WTC11 (cell line): ENCODE results near the gene TTI1. TPM values are rescaled to one million over a fixed set of nuclear protein-coding genes. Genes with fewer than 3 reads are reported as not detected.

ENCODE experiments used
- ATAC-seq: fragments of 200-7000 bp; cut with Tn5 transposase; 2 replicates; pipeline ENCODE4 v1.10.0; 2021; ENCODE audit warnings: mild to moderate bottlenecking, moderate library complexity
- CTCF ChIA-PET: fragments of 300-600 bp; sonication (Branson Sonifier 250); formaldehyde crosslinking; loops from one replicate; lab custom pipeline; 2021; ENCODE audit warnings: antibody characterized with exemption; lab: Charles Lee
- POLR2A ChIA-PET: fragments of 350-600 bp; sonication (Branson Sonifier 250); formaldehyde crosslinking; loops from one replicate; lab custom pipeline; 2021; ENCODE audit warnings: antibody characterized with exemption; lab: Charles Lee
- DNase-seq: peaks from one replicate; pipeline ENCODE4 v3.0.0; 2021; ENCODE audit warnings: low spot score
- H3K27ac Mint-ChIP-seq: 2 replicates; pipeline ENCODE4 v1.8.0; 2021; ENCODE audit warnings: mixed read lengths
- H3K27me3 Mint-ChIP-seq: 2 replicates; pipeline ENCODE4 v1.8.0; 2021; ENCODE audit warnings: low read depth, mild to moderate bottlenecking, moderate library complexity, mixed read lengths
- H3K36me3 Mint-ChIP-seq: 2 replicates; pipeline ENCODE4 v1.8.0; 2021; ENCODE audit warnings: mixed read lengths
- H3K4me1 Mint-ChIP-seq: 2 replicates; pipeline ENCODE4 v1.8.0; 2022; ENCODE audit warnings: mixed read lengths
- H3K4me3 Mint-ChIP-seq: 2 replicates; pipeline ENCODE4 v1.8.0; 2021; ENCODE audit warnings: mild to moderate bottlenecking, moderate library complexity, mixed read lengths
- H3K9me3 Mint-ChIP-seq: 2 replicates; pipeline ENCODE4 v1.8.0; 2021; ENCODE audit warnings: mixed read lengths
- CBFB ChIP-seq: sonication (generic); formaldehyde crosslinking; IDR thresholded peaks from 2 replicates; pipeline ENCODE4 v1.8.1; 2022; ENCODE audit warnings: mild to moderate bottlenecking, low read depth, missing genetic modification reagents
- FOXJ3 ChIP-seq: sonication (generic); formaldehyde crosslinking; IDR thresholded peaks from 2 replicates; pipeline ENCODE4 v1.9.0; 2021; ENCODE audit warnings: missing genetic modification reagents, mild to moderate bottlenecking, borderline replicate concordance
- FOXK1 ChIP-seq: sonication (generic); formaldehyde crosslinking; IDR thresholded peaks from 2 replicates; pipeline ENCODE4 v1.8.0; 2022; ENCODE audit warnings: mild to moderate bottlenecking, moderate library complexity, missing genetic modification reagents
- GRHL2 ChIP-seq: fragments of 250-450 bp; sonication (Bioruptor Pico); IDR thresholded peaks from 2 replicates; pipeline ENCODE4 v1.8.0; 2022; ENCODE audit warnings: mild to moderate bottlenecking, moderate library complexity; ENCODE audit not compliant: insufficient replicate concordance, severe bottlenecking
- HMGA2 ChIP-seq: fragments of 250-450 bp; sonication (Bioruptor Pico); IDR thresholded peaks from 2 replicates; pipeline ENCODE4 v1.4.0; 2021; ENCODE audit warnings: mild to moderate bottlenecking, moderate library complexity
- MYBL2 ChIP-seq: sonication (generic); formaldehyde crosslinking; IDR thresholded peaks from 2 replicates; pipeline ENCODE4 v1.8.1; 2023; ENCODE audit warnings: mild to moderate bottlenecking, moderate library complexity, missing genetic modification reagents
- NR2C2 ChIP-seq: sonication (generic); formaldehyde crosslinking; IDR thresholded peaks from 2 replicates; pipeline ENCODE4 v1.8.0; 2022; ENCODE audit warnings: mild to moderate bottlenecking, missing genetic modification reagents
- SOX15 ChIP-seq: fragments of 250-450 bp; sonication (Bioruptor Pico); IDR thresholded peaks from 2 replicates; pipeline ENCODE4 v1.9.0; 2021; ENCODE audit warnings: mild to moderate bottlenecking
- TP53 ChIP-seq: sonication (generic); formaldehyde crosslinking; IDR thresholded peaks from 2 replicates; pipeline ENCODE4 v1.8.1; 2023; ENCODE audit warnings: mild to moderate bottlenecking, missing genetic modification reagents
- ZNF121 ChIP-seq: sonication (generic); formaldehyde crosslinking; IDR thresholded peaks from 2 replicates; pipeline ENCODE4 v1.8.0; 2023; ENCODE audit warnings: missing genetic modification reagents
- ZNF263 ChIP-seq: sonication (generic); formaldehyde crosslinking; IDR thresholded peaks from 2 replicates; pipeline ENCODE4 v1.8.1; 2022; ENCODE audit warnings: low read depth, mild to moderate bottlenecking, moderate library complexity, missing genetic modification reagents
- ZNF317 ChIP-seq: sonication (generic); formaldehyde crosslinking; IDR thresholded peaks from 2 replicates; pipeline ENCODE4 v1.8.1; 2023; ENCODE audit warnings: low read depth, mild to moderate bottlenecking, moderate library complexity, missing genetic modification reagents, borderline replicate concordance
- total RNA-seq: library from RNA; stranded (reverse); gene quantifications from 3 replicates; pipeline ENCODE4 v1.2.3, GENCODE V29; 2021
- TF ChIP-seq, protein P1 (sequence below): fragments of 250-450 bp; sonication (Bioruptor Pico); conservative IDR thresholded peaks from 2 replicates; pipeline ENCODE4 v1.9.0; 2021; ENCODE audit warnings: mild to moderate bottlenecking
- TF ChIP-seq, protein P2 (sequence below): sonication (generic); formaldehyde crosslinking; IDR thresholded peaks from 2 replicates; pipeline ENCODE4 v1.8.1; 2022; ENCODE audit warnings: mild to moderate bottlenecking, missing genetic modification reagents, moderate library complexity, borderline replicate concordance
- TF ChIP-seq, protein P3 (sequence below): sonication (generic); formaldehyde crosslinking; IDR thresholded peaks from 2 replicates; pipeline ENCODE4 v1.8.1; 2023; ENCODE audit warnings: mild to moderate bottlenecking, missing genetic modification reagents, moderate library complexity
- TF ChIP-seq, protein P4 (sequence below): sonication (generic); formaldehyde crosslinking; IDR thresholded peaks from 2 replicates; pipeline ENCODE4 v1.8.0; 2023; ENCODE audit warnings: mild to moderate bottlenecking, missing genetic modification reagents
- TF ChIP-seq, protein P5 (sequence below): sonication (generic); formaldehyde crosslinking; IDR thresholded peaks from 2 replicates; pipeline ENCODE4 v1.8.1; 2023; ENCODE audit warnings: mild to moderate bottlenecking, missing genetic modification reagents, moderate library complexity
- TF ChIP-seq, protein P6 (sequence below): sonication (generic); formaldehyde crosslinking; IDR thresholded peaks from 2 replicates; pipeline ENCODE4 v1.8.0; 2022; ENCODE audit warnings: missing genetic modification reagents
- TF ChIP-seq, protein P7 (sequence below): sonication (generic); formaldehyde crosslinking; conservative IDR thresholded peaks from 2 replicates; pipeline ENCODE4 v1.8.1; 2023; ENCODE audit warnings: mild to moderate bottlenecking, low read depth, missing genetic modification reagents, moderate library complexity

TTI1 gene
- total RNA-seq, 1 experiment from 2014 or later, result 43.5 TPM

DNA sequence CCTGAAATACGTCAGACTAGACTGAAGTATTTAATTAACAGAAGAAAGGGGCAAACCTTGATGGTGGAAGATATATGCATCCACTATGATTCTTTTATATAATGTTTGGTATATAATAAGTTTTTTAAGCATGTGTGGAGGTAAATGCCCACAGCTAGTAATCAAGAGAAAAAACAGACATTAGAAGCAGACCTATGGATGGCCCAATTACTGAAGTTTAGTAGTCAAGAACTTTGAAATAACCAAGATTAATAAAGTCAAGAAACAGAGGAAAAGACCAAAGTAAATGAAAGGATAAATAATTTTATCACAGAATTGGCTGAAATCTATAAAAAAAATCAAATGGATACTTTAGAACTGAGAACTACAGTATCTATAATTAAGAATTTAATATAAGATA is 15.3 kb downstream of the TTI1 start (continued):
- TF ChIP-seq, protein P1, sequence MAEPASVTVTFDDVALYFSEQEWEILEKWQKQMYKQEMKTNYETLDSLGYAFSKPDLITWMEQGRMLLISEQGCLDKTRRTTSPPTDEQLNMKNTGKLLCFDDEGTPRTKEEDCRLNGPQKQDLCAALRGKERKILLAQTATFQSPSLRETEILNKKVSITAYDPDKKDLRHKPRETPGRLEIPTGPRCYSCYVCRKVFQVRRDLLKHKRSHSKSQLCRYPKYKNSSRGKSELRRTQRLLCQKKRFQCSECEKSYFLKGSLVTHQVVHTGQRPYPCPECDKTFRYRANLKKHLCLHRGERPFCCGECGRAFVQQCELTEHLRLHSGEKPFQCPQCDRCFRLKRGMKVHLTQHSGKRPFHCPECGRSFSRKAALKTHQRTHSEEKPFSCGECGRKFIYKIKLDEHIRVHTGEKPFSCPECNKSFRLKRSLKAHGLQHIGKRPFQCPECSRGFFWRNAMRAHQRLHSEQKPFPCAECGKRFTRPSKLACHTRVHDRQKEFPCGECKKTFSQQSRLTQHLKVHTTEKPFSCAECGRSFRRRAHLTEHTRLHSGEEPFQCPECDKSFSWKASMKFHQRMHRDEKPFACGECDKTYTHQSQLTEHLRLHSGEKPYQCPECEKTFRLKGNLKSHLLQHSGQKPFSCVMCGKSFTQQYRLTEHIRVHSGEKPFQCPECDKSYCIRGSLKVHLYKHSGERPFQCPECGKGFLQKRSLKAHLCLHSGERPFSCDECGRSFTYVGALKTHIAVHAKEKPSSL (CRISPR knock-in tag), result no peak
- TF ChIP-seq ZNF263 (CRISPR knock-in tag) (no peak), SOX15 (CRISPR knock-in tag) (no peak), FOXJ3 (CRISPR knock-in tag) (no peak), ZNF121 (CRISPR knock-in tag) (no peak), ZNF317 (CRISPR knock-in tag) (no peak), TP53 (CRISPR knock-in tag) (no peak), MYBL2 (CRISPR knock-in tag) (no peak), HMGA2 (CRISPR knock-in tag) (no peak)
- TF ChIP-seq, protein P2, sequence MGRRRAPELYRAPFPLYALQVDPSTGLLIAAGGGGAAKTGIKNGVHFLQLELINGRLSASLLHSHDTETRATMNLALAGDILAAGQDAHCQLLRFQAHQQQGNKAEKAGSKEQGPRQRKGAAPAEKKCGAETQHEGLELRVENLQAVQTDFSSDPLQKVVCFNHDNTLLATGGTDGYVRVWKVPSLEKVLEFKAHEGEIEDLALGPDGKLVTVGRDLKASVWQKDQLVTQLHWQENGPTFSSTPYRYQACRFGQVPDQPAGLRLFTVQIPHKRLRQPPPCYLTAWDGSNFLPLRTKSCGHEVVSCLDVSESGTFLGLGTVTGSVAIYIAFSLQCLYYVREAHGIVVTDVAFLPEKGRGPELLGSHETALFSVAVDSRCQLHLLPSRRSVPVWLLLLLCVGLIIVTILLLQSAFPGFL (CRISPR knock-in tag), result no peak
- TF ChIP-seq, protein P3, sequence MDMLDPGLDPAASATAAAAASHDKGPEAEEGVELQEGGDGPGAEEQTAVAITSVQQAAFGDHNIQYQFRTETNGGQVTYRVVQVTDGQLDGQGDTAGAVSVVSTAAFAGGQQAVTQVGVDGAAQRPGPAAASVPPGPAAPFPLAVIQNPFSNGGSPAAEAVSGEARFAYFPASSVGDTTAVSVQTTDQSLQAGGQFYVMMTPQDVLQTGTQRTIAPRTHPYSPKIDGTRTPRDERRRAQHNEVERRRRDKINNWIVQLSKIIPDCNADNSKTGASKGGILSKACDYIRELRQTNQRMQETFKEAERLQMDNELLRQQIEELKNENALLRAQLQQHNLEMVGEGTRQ (CRISPR knock-in tag), result no peak
- TF ChIP-seq, protein P4, sequence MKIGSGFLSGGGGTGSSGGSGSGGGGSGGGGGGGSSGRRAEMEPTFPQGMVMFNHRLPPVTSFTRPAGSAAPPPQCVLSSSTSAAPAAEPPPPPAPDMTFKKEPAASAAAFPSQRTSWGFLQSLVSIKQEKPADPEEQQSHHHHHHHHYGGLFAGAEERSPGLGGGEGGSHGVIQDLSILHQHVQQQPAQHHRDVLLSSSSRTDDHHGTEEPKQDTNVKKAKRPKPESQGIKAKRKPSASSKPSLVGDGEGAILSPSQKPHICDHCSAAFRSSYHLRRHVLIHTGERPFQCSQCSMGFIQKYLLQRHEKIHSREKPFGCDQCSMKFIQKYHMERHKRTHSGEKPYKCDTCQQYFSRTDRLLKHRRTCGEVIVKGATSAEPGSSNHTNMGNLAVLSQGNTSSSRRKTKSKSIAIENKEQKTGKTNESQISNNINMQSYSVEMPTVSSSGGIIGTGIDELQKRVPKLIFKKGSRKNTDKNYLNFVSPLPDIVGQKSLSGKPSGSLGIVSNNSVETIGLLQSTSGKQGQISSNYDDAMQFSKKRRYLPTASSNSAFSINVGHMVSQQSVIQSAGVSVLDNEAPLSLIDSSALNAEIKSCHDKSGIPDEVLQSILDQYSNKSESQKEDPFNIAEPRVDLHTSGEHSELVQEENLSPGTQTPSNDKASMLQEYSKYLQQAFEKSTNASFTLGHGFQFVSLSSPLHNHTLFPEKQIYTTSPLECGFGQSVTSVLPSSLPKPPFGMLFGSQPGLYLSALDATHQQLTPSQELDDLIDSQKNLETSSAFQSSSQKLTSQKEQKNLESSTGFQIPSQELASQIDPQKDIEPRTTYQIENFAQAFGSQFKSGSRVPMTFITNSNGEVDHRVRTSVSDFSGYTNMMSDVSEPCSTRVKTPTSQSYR, result no peak
- TF ChIP-seq, all 79 proteins: peak for 0

DNA sequence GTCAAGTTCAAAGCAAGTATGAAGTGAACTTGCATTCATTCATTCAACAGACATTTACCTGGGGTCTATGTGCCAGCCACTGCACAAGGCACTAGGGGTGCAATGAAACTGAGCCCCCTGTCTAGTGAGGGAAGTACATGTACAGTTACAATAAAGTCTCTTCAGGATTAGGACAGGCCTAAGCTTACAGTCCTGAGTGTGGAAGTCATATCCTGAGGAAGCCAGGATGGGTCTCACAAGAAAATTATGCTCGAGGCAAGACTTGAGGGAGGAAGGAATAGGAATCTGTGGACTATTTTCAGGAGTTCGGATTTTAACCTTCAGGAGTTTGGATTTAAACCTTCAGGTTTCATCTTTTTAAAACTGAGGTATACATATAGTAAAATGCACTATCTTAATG is 19.4 kb downstream of the TTI1 start:
- Mint-ChIP-seq H3K4me3 (no peak overlapping the region), H3K27me3 (no peaks in the 10 kb centered on the region), H3K9me3 (peaks cover 17% of the 10 kb centered on the region), H3K36me3 (peaks cover 54% of the 10 kb centered on the region), H3K4me1 (no peaks in the 10 kb centered on the region), H3K27ac (no peak overlapping the region)
- ATAC-seq (no peak), DNase-seq (no peak)
- CTCF ChIA-PET, result no interaction called here
- POLR2A ChIA-PET, result no interaction called here
- TF ChIP-seq, protein P5, sequence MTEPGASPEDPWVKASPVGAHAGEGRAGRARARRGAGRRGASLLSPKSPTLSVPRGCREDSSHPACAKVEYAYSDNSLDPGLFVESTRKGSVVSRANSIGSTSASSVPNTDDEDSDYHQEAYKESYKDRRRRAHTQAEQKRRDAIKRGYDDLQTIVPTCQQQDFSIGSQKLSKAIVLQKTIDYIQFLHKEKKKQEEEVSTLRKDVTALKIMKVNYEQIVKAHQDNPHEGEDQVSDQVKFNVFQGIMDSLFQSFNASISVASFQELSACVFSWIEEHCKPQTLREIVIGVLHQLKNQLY (CRISPR knock-in tag), result no peak
- no peak for TF ChIP-seq FOXK1 (CRISPR knock-in tag)
- TF ChIP-seq, protein P6, sequence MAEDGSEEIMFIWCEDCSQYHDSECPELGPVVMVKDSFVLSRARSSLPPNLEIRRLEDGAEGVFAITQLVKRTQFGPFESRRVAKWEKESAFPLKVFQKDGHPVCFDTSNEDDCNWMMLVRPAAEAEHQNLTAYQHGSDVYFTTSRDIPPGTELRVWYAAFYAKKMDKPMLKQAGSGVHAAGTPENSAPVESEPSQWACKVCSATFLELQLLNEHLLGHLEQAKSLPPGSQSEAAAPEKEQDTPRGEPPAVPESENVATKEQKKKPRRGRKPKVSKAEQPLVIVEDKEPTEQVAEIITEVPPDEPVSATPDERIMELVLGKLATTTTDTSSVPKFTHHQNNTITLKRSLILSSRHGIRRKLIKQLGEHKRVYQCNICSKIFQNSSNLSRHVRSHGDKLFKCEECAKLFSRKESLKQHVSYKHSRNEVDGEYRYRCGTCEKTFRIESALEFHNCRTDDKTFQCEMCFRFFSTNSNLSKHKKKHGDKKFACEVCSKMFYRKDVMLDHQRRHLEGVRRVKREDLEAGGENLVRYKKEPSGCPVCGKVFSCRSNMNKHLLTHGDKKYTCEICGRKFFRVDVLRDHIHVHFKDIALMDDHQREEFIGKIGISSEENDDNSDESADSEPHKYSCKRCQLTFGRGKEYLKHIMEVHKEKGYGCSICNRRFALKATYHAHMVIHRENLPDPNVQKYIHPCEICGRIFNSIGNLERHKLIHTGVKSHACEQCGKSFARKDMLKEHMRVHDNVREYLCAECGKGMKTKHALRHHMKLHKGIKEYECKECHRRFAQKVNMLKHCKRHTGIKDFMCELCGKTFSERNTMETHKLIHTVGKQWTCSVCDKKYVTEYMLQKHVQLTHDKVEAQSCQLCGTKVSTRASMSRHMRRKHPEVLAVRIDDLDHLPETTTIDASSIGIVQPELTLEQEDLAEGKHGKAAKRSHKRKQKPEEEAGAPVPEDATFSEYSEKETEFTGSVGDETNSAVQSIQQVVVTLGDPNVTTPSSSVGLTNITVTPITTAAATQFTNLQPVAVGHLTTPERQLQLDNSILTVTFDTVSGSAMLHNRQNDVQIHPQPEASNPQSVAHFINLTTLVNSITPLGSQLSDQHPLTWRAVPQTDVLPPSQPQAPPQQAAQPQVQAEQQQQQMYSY (CRISPR knock-in tag), result no peak
- no peak for TF ChIP-seq GRHL2 (CRISPR knock-in tag)
- no peak for TF ChIP-seq NR2C2 (CRISPR knock-in tag)
- no peak for TF ChIP-seq ZNF263 (CRISPR knock-in tag)
- TF ChIP-seq, protein P1 (CRISPR knock-in tag), result no peak
- TF ChIP-seq, protein P7, sequence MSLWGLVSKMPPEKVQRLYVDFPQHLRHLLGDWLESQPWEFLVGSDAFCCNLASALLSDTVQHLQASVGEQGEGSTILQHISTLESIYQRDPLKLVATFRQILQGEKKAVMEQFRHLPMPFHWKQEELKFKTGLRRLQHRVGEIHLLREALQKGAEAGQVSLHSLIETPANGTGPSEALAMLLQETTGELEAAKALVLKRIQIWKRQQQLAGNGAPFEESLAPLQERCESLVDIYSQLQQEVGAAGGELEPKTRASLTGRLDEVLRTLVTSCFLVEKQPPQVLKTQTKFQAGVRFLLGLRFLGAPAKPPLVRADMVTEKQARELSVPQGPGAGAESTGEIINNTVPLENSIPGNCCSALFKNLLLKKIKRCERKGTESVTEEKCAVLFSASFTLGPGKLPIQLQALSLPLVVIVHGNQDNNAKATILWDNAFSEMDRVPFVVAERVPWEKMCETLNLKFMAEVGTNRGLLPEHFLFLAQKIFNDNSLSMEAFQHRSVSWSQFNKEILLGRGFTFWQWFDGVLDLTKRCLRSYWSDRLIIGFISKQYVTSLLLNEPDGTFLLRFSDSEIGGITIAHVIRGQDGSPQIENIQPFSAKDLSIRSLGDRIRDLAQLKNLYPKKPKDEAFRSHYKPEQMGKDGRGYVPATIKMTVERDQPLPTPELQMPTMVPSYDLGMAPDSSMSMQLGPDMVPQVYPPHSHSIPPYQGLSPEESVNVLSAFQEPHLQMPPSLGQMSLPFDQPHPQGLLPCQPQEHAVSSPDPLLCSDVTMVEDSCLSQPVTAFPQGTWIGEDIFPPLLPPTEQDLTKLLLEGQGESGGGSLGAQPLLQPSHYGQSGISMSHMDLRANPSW (CRISPR knock-in tag), result no peak
- TF ChIP-seq CBFB (CRISPR knock-in tag), result no peak
